HG02981 (cell line): ENCODE data around the gene CEBPB.

ENCODE experiments used
- ATAC-seq: cut with Tn5 transposase; IDR thresholded peaks from one replicate; pipeline ENCODE4 v1.9.1; 2021; ENCODE audit warnings: mild to moderate bottlenecking, moderate library complexity; ENCODE audit not compliant: unreplicated experiment

CEBPB gene

GRCh38 chr20:50226093-50226974 lies 35.7 kb downstream of the CEBPB start:
- no peak for ATAC-seq

DNA sequence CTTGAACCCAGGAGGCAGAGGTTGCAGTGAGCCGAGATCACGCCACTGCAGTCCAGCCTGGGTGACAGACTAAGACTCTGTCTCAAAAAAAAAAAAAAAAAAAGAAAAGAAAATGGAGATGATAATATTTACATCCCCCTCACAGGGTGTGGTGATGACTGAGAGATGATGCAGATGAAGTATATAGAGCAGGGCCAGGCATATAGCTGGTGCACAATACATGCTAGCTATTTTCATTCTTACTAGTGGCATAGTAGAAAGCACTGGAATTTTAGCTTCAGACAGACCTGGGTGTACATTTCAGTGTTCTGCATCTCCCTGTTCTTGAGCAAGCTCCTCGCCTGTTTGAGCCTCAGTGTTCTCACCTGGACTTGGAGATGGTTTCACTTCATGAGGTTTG lies 36.9 kb downstream of the CEBPB start:
- ATAC-seq, result no peak

DNA sequence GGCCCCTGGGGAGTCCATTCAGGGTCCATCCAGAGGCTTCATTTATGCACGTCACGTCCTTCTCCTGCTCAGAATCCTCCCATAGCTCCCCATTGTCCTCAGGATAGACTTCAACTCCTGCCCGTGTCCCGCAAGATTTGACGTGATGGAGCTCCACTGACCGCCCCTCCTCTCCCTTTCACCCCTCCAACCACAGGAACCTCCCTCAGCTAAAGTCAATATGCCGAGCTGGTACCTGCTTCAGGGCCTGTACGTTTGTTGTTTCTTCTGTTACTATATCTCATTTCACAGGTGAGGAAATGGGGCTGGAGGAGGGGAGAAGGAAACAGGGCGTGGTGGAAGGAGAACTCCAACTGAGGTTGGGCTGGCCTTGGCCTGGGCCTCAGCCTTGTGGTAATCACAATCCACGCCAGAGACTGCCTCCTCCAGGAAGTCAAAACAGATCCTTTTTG lies 38.6 kb downstream of the CEBPB start:
- no peak for ATAC-seq

GRCh38 chr20:50230184-50230583 lies 39.6 kb downstream of the CEBPB start:
- ATAC-seq, result no peak

- ATAC-seq, result no peak
These were observed 40.4 kb downstream of the CEBPB start for GRCh38 chr20:50230871-50231560.

- ATAC-seq, result no peak
These were observed 41.2 kb downstream of the CEBPB start for GRCh38 chr20:50231854-50232253.

- no peak for ATAC-seq
These were observed 42.2 kb downstream of the CEBPB start for GRCh38 chr20:50232651-50233324.

DNA sequence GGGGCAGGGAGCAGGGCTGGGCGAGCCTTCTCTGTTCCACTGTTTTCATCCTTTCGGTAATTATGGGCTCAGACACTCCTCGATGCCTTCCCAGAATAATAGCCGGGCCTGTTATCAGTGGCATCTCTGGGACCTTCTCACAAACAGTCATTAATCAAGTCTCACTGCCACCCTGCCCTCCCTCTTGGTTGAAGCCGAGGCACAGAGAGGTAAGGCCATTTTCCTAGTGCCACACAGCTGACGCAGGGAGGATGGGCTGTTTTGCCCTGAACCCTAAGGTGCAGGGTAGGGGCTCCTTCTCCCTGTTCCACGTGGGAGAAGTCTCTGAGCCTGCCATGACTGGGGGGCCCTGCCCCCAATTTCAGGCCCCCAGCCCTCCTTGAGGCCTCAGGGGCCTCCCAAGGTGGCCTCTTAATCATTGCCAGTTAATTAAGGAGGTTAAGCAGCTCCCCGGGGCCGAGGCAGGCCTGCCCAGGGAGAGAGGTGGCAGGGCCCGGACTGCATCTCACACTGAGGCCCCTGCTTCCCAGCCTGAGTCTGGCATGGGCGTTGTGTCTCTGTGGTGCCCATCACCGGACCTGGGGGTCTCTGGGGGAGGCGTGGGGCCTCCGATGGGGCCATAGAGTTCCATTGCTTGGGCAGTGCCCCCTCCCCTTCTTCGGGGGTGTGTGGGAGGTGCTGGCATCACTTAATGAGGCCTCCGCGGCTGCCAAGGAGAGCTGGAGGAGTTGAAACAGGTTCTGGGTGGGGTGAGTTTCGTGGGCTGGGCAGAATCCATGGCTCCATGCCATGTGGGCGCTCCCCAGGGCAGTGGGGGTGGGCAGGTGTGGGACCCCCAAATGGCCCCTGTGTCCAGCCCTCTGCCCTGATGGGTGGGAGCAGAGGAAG lies 42.9 kb downstream of the CEBPB start:
- no peak for ATAC-seq

- ATAC-seq, result no peak
These were observed 43.7 kb downstream of the CEBPB start for GRCh38 chr20:50234288-50234687.

- ATAC-seq, result no peak
These were observed 46.7 kb downstream of the CEBPB start for GRCh38 chr20:50237349-50237748.

- no peak for ATAC-seq
These were observed 47.6 kb downstream of the CEBPB start for GRCh38 chr20:50238081-50238800.

DNA sequence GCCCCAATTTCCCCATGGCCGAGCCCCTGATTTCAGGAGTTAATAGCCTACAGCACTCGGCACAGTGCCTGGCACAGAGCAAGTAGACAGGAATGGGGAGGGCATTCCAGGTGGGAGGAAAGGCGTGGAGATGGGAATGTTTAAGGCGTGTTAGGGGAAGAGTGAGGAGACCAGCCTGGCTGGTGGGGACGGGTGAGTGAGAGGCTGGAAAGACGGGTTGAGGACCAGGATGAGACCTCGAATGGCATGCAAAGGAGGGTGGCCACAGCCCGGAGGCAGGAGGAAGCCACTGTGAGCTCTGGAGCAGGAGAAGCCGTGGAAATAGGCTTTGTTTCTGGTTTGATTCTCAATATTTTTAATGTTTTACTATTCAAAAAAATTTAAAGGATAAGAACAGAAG lies 49.5 kb downstream of the CEBPB start:
- ATAC-seq, result no peak

- ATAC-seq, result no peak
These were observed 51.5 kb downstream of the CEBPB start for GRCh38 chr20:50242178-50242514.
